GM12891 (cell line): ENCODE results near the gene ZNF501.

Experiments used
- PAX5 ChIP-seq: IDR thresholded peaks from 2 replicates; pipeline ENCODE4 v1.6.1; 2011; ENCODE audit warnings: low read length, moderate library complexity, mild to moderate bottlenecking; ENCODE audit not compliant: insufficient read depth, severe bottlenecking
- POLR2A ChIP-seq: IDR thresholded peaks from 2 replicates; pipeline ENCODE4 v1.6.1; 2011; ENCODE audit warnings: low read depth, low read length, control low read depth

DNA sequence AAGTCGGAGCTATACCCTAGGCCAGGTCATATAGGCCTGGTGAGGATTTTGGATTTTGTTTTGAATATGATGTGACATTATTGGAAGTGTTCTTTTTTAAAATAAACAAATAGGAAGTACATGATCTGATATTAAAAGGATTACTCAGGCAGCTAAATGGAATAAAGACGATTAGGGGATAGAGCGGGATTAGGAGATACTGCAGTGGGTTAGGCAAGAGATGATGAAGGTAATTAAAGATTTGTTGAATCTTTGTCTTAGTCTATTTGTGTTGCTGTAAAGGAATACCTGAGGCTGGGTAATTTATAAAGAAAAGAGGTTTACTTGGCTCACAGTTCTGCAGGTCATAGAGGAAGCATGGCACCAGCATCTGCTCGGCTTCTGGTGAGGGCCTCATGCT is 53.5 kb downstream of the ZNF501 start:
- TF ChIP-seq POLR2A (no peak), PAX5 (no peak)
